SKM-1 (cell line): Measurements from ENCODE around the gene TAF6L.
"Not testable (repeated sequence)": the region's sequence is repeated elsewhere in the genome, so short reads cannot be mapped to it uniquely, and the experiment has no call there.

Experiments used
- DNase-seq: peaks from one replicate; lab custom pipeline; 2025; ENCODE audit not compliant: unreplicated experiment; lab: John Stamatoyannopoulos, UW

Gene TAF6L

DNA sequence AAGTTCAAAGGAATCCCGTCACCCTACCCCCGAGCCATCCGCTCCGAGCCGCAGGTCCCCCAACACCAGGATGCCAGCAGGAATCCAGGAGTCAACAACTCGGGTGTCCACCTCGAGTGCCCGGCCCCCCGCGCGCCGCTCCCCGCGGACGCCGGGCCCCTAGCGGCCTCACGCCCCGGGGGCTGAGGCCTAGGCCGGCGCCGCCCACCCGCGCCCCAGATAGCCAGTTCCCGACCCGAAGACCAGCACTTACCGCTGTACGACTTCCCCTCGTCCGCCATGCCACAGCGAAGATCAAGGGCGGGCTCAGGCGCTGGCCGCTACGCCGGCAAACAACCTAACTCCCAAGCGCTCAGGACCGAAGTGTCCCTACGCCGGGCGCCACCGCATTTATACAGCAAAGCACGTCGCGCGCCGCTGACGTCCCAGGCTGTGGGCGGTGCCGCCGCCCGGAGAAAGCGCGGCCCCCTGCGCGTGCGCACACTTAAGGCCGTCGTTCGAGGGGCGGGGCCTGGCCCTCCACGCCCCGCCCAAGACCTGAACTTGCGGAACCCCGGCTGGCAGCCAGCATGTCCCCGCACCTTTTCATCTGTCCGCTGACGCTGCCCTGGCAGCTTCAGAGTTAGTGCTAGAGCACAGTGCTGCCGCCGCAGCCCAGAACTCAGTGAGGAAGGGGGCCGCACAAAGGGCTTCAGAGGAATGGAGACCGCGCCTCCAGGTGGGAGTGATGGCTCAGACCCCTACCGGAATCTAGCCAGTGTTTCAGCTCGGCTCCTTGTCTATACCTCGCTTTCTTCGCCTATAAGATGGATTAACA lies 34.1 kb downstream of the TAF6L start, which contains the start of gene NXF1:
TSS of gene NXF1 (minus strand) at position 365 of the 817 bp plus-strand sequence. CDS start at position 281, 84 bp downstream.
- peak; percentile 91 for DNase-seq

- no peak for DNase-seq
These were observed 34.8 kb downstream of the TAF6L start for GRCh38 chr11:62805961-62806441.

- peak; percentile 65 for DNase-seq
These were observed 35.5 kb downstream of the TAF6L start for GRCh38 chr11:62806611-62807121.

- DNase-seq = no peak
These were observed 39.6 kb downstream of the TAF6L start for GRCh38 chr11:62810748-62811147.

DNA sequence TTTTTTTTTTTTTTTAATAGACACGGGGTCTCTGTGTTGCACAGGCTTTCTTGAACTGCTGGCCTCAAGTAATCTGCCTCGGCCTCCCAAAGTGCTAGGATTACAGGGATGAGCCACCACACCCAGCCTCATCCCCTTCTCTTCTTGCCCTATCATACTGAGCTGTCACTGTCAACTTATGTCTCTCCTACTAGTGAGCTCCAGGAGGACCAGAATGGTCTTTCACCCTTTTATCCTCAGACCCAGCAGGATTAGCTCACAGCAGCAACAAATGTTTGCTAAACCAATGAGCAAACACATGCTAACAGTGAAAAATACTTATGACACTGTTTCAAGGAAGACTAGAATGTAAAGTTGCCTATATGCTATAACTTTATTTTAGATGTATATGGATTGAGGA lies 40.5 kb downstream of the TAF6L start:
- no peak for DNase-seq

- peak; percentile 68 for DNase-seq
These were observed 45.4 kb downstream of the TAF6L start for GRCh38 chr11:62816557-62816956.

DNA sequence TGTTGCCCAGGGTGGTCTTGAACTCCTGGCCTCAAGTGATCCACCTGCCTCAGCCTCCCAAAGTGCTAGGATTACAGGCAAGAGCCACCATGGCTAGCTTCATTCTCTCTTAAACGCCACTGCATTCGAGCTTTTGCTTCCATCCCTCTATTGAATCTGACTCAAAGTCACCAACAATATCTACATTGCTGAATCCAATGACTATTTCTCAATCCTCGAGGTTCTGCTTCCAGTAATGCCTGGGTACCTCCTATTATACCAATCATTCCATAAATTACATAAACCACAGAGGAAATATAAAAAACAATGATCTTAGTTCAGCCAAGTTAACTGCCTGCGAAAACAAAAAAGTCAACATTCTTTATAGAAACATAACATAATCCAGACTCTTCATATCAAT lies 45.9 kb downstream of the TAF6L start:
- DNase-seq = no peak

DNA sequence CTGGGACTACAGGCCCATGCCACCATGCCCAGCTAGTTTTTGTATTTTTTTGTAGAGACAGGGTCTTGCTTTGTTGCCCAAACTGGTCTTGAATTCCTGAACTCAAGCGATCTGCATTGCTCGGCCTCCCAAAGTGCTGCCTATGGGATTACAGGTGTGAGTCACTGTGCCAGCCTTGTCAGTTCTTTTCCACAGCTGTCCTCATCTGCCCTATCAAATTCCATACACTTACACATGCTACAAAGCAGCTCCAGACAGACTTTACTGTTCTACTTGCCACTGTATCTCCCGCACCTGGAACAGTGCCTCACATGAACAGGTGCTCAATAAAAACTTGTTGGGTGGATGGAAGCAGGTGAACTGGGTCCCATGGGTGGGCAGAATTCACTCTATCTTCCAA lies 52.5 kb downstream of the TAF6L start:
- DNase-seq = no peak

DNA sequence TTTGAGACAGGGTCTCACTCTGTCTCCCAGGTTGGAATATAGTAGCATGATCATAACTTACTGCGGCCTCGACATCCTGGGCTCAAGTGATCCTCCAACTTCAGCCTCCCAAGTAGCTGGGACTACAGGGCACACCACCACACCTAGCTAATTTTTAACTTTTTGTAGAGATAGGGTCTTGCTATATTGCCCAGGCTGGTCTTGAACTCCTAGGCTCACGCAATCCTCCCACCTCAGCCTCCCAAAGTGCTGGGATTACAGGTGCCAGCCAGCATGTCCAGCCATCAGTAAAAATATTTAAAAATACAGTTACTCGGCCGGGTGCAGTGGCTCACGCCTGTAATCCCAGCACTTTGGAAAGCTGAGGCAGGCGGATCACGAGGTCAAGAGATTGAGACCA lies 56.9 kb downstream of the TAF6L start:
- DNase-seq = not testable (repeated sequence)

GRCh38 chr11:62830904-62831519 lies 59.8 kb downstream of the TAF6L start:
- DNase-seq = no peak

DNA sequence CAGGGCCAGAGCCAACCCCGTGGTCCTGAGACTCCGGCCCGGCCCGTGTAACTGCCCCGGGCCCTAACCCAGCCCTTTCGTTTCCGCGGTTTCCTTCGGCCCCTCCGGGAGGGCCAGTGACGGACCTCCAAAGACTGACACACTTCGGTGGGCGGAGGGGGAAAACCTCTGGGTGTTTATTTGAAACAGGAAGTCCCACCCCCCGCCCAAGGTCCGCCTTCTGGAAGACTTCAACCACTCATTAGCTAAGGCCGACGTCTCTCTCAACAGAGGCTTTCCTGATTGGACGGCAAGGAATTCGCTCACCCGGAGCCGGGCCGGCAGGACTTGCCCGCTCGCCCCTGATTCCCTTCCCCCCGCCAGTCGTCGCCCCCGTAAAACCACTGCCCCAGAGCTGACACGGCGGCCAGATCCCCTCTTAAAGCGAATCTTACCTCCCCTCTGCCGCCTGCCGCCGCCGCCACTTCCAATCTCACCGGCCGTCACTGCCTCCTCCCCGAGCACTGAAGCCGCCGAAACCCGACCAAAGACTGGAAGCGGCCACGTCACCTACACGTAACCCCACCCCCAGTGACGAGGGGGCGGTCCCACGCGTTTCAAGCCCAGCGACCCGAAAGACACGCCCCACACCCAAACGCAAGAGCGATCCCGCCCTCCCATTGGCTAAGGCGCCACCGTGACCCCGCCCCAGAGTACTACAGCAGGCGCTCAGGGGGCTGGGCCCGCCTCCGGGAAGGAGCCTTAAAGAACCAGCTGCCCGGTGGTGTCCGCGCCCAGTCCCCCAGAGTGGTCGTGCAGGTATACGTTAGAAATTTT lies 60.5 kb downstream of the TAF6L start, which contains the start of gene STX5:
TSS of gene STX5 (minus strand) at position 532 of the 816 bp plus-strand sequence. CDS start 808 bp downstream, outside the sequence.
- DNase-seq = peak; percentile 95

DNA sequence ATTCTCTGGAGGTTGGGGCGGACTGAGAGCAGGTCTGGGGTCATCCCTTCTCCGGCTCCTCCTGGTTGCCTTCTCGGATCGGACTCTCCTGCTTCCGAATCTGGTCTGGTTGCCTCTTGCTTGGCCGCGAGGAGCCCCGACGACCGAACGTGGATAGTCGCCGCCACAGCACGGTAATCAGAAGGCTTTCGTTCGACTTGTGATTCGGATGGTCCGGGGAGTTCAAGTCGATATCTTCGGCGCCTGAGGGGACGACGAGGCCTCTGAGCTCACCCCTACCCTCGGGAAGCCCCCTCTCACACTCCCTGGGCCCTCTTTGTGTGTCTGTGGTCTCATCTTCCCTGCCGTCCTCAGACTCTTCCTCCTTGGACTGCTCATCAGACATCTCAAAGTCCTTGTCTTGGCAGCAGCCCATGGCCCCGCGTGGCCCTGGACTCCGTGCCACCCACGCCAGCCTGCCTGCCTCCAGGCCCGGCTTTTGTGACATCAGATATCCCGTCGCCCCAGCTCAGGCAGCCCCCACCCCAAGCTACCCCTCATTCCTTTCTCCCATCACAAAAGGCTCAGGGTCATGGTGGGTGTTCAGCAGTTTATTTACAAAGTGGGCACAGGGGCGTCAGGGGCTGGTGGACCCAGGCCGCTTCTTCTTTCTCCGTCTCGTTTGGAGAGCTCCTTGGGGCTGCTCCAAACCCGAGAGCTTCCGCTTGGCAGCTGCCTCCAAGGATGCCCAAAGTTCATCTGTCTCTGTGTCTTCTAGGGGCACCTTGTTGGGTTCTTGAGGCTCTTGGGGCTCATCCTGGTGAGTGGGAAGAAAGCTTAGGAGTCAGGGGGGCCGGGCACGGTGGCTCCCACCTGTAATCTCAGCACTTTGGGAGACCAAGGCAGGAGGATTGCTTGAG lies 61.4 kb downstream of the TAF6L start, which contains the start of gene TEX54:
TSS of gene TEX54 (minus strand) at position 506 of the 899 bp plus-strand sequence.
- DNase-seq = no peak

DNA sequence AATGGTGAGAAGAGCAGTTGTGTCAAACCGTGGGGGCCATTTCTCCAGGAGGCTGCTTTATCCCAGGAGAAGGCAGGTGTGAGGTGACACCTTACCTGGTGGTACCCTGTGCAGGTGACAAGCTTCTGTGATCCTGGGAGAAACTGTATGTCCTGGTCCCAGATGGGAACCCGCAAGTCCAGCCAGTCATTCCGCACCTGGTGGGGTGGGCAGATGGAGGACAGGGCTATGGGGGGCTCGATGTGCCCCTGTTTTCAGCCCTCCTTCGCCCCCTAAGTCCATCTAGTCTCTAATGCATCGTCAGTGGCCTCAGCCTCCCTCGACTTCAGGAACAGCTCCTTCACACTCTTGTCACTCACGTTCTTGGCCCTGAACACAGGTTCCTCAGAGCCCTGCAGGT lies 64.1 kb downstream of the TAF6L start:
- DNase-seq = no peak
